ENCODE results near the gene KYNU.
"Not testable (repeated sequence)": the region's sequence is repeated elsewhere in the genome, so short reads cannot be mapped to it uniquely, and the experiment has no call there.

The KYNU gene

GRCh38 chr2:142948723-142949122 is 71.3 kb downstream of the KYNU start:
- H3K4me1 ChIP-seq (ENCODE audit: control insufficient read depth, insufficient read depth, low read length, poor library complexity, severe bottlenecking); H3K9me3 ChIP-seq (ENCODE audit: control insufficient read depth, low read length); H3K27me3 ChIP-seq (replicated peaks; ENCODE audit: control insufficient read depth, insufficient read depth, low read length, poor library complexity, severe bottlenecking); H3K36me3 ChIP-seq (ENCODE audit: control insufficient read depth, insufficient read depth, low read length); DNase-seq; H3K27ac ChIP-seq (ENCODE audit: insufficient read depth, low read length, poor library complexity, severe bottlenecking); H3K4me3 ChIP-seq (ENCODE audit: insufficient read depth, low read depth, low read length, poor library complexity, severe bottlenecking): not testable (repeated sequence)

DNA sequence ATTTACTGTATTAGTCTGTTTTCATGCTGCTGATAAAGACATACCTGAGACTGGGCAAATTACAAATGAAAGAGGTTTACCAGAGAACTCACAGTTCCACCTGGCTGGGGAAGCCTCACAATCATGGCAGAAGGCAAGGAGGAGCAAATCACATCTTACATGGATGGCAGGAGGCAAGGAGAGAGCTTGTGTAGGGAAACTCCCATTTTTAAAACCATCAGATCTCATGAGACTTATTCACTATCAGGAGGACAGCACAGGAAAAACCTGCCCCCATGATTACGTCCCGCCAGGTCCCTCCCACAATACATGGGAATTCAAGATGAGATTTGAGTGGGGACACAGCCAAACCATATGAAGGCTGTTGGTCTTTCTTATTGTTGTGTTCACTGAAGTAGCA is 72.9 kb downstream of the KYNU start:
- DNase-seq; H3K36me3 ChIP-seq (ENCODE audit: control insufficient read depth, insufficient read depth, low read length); H3K27ac ChIP-seq (ENCODE audit: insufficient read depth, low read length, poor library complexity, severe bottlenecking); H3K27me3 ChIP-seq (replicated peaks; ENCODE audit: control insufficient read depth, insufficient read depth, low read length, poor library complexity, severe bottlenecking); H3K4me1 ChIP-seq (ENCODE audit: control insufficient read depth, insufficient read depth, low read length, poor library complexity, severe bottlenecking); H3K9me3 ChIP-seq (ENCODE audit: control insufficient read depth, low read length); H3K4me3 ChIP-seq (ENCODE audit: insufficient read depth, low read depth, low read length, poor library complexity, severe bottlenecking): not testable (repeated sequence)

- H3K9me3 ChIP-seq (ENCODE audit: control insufficient read depth, low read length): no peaks in the 10 kb centered on the region
- no peak overlapping the region for H3K27ac ChIP-seq (ENCODE audit: insufficient read depth, low read length, poor library complexity, severe bottlenecking)
- no peak for DNase-seq
- H3K36me3 ChIP-seq (ENCODE audit: control insufficient read depth, insufficient read depth, low read length): no peaks in the 10 kb centered on the region
- no peak overlapping the region for H3K4me3 ChIP-seq (ENCODE audit: insufficient read depth, low read depth, low read length, poor library complexity, severe bottlenecking)
- no peaks in the 10 kb centered on the region for H3K27me3 ChIP-seq (replicated peaks; ENCODE audit: control insufficient read depth, insufficient read depth, low read length, poor library complexity, severe bottlenecking)
- H3K4me1 ChIP-seq (ENCODE audit: control insufficient read depth, insufficient read depth, low read length, poor library complexity, severe bottlenecking): no peaks in the 10 kb centered on the region
Observed at GRCh38 chr2:142951190-142952007, 73.9 kb downstream of the KYNU start.

- no peaks in the 10 kb centered on the region for H3K9me3 ChIP-seq (ENCODE audit: control insufficient read depth, low read length)
- no peak for DNase-seq
- no peaks in the 10 kb centered on the region for H3K4me1 ChIP-seq (ENCODE audit: control insufficient read depth, insufficient read depth, low read length, poor library complexity, severe bottlenecking)
- H3K36me3 ChIP-seq (ENCODE audit: control insufficient read depth, insufficient read depth, low read length): no peaks in the 10 kb centered on the region
- no peak overlapping the region for H3K4me3 ChIP-seq (ENCODE audit: insufficient read depth, low read depth, low read length, poor library complexity, severe bottlenecking)
- no peaks in the 10 kb centered on the region for H3K27me3 ChIP-seq (replicated peaks; ENCODE audit: control insufficient read depth, insufficient read depth, low read length, poor library complexity, severe bottlenecking)
- H3K27ac ChIP-seq (ENCODE audit: insufficient read depth, low read length, poor library complexity, severe bottlenecking): no peak overlapping the region
Observed at GRCh38 chr2:142952018-142952417, 74.6 kb downstream of the KYNU start.

- Histone ChIP-seq H3K4me1 (ENCODE audit: control insufficient read depth, insufficient read depth, low read length, poor library complexity, severe bottlenecking) (no peaks in the 10 kb centered on the region), H3K27me3 (replicated peaks; ENCODE audit: control insufficient read depth, insufficient read depth, low read length, poor library complexity, severe bottlenecking) (no peaks in the 10 kb centered on the region), H3K9me3 (ENCODE audit: control insufficient read depth, low read length) (no peaks in the 10 kb centered on the region), H3K4me3 (ENCODE audit: insufficient read depth, low read depth, low read length, poor library complexity, severe bottlenecking) (no peak overlapping the region), H3K36me3 (ENCODE audit: control insufficient read depth, insufficient read depth, low read length) (no peaks in the 10 kb centered on the region), H3K27ac (ENCODE audit: insufficient read depth, low read length, poor library complexity, severe bottlenecking) (no peak overlapping the region)
- no peak for DNase-seq
Observed at GRCh38 chr2:142952793-142953494, 75.5 kb downstream of the KYNU start.

DNA sequence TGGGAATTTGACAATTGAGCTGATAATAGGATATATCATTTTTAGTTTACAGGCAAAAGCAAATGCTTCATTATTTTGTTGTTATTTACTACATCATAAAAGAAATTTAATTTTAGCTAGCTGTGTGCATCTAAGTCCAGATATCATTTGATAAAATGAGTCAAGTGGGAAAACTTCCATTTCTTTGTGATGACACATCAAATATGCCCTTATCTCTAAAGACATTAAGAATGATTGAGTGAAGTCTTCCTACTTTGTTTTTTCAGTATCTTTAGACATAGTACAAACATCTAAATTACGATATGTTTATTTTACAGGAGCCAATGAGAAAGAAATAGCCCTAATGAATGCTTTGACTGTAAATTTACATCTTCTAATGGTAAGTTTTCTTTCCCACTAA is 77.0 kb downstream of the KYNU start:
- Histone ChIP-seq H3K9me3 (ENCODE audit: control insufficient read depth, low read length) (no peaks in the 10 kb centered on the region), H3K4me3 (ENCODE audit: insufficient read depth, low read depth, low read length, poor library complexity, severe bottlenecking) (no peak overlapping the region), H3K27ac (ENCODE audit: insufficient read depth, low read length, poor library complexity, severe bottlenecking) (no peak overlapping the region), H3K36me3 (ENCODE audit: control insufficient read depth, insufficient read depth, low read length) (no peaks in the 10 kb centered on the region), H3K27me3 (replicated peaks; ENCODE audit: control insufficient read depth, insufficient read depth, low read length, poor library complexity, severe bottlenecking) (no peaks in the 10 kb centered on the region), H3K4me1 (ENCODE audit: control insufficient read depth, insufficient read depth, low read length, poor library complexity, severe bottlenecking) (no peaks in the 10 kb centered on the region)
- no peak for DNase-seq

- no peak for DNase-seq
- Histone ChIP-seq H3K9me3 (ENCODE audit: control insufficient read depth, low read length) (no peaks in the 10 kb centered on the region), H3K4me1 (ENCODE audit: control insufficient read depth, insufficient read depth, low read length, poor library complexity, severe bottlenecking) (no peaks in the 10 kb centered on the region), H3K4me3 (ENCODE audit: insufficient read depth, low read depth, low read length, poor library complexity, severe bottlenecking) (no peak overlapping the region), H3K27me3 (replicated peaks; ENCODE audit: control insufficient read depth, insufficient read depth, low read length, poor library complexity, severe bottlenecking) (no peaks in the 10 kb centered on the region), H3K36me3 (ENCODE audit: control insufficient read depth, insufficient read depth, low read length) (no peaks in the 10 kb centered on the region), H3K27ac (ENCODE audit: insufficient read depth, low read length, poor library complexity, severe bottlenecking) (no peak overlapping the region)
Observed at GRCh38 chr2:142957144-142957543, 79.7 kb downstream of the KYNU start.

GRCh38 chr2:142961202-142961601 is 83.7 kb downstream of the KYNU start:
- Histone ChIP-seq H3K4me1 (ENCODE audit: control insufficient read depth, insufficient read depth, low read length, poor library complexity, severe bottlenecking) (no peaks in the 10 kb centered on the region), H3K9me3 (ENCODE audit: control insufficient read depth, low read length) (no peaks in the 10 kb centered on the region), H3K36me3 (ENCODE audit: control insufficient read depth, insufficient read depth, low read length) (no peaks in the 10 kb centered on the region), H3K27ac (ENCODE audit: insufficient read depth, low read length, poor library complexity, severe bottlenecking) (no peak overlapping the region), H3K4me3 (ENCODE audit: insufficient read depth, low read depth, low read length, poor library complexity, severe bottlenecking) (no peak overlapping the region), H3K27me3 (replicated peaks; ENCODE audit: control insufficient read depth, insufficient read depth, low read length, poor library complexity, severe bottlenecking) (no peaks in the 10 kb centered on the region)
- DNase-seq: no peak

GRCh38 chr2:142965443-142965842 is 88.0 kb downstream of the KYNU start:
- Histone ChIP-seq H3K27ac (ENCODE audit: insufficient read depth, low read length, poor library complexity, severe bottlenecking) (no peak overlapping the region), H3K4me1 (ENCODE audit: control insufficient read depth, insufficient read depth, low read length, poor library complexity, severe bottlenecking) (no peaks in the 10 kb centered on the region), H3K36me3 (ENCODE audit: control insufficient read depth, insufficient read depth, low read length) (no peaks in the 10 kb centered on the region), H3K4me3 (ENCODE audit: insufficient read depth, low read depth, low read length, poor library complexity, severe bottlenecking) (no peak overlapping the region), H3K27me3 (replicated peaks; ENCODE audit: control insufficient read depth, insufficient read depth, low read length, poor library complexity, severe bottlenecking) (no peaks in the 10 kb centered on the region), H3K9me3 (ENCODE audit: control insufficient read depth, low read length) (no peaks in the 10 kb centered on the region)
- no peak for DNase-seq

GRCh38 chr2:142966284-142966683 is 88.8 kb downstream of the KYNU start:
- no peaks in the 10 kb centered on the region for H3K27me3 ChIP-seq (replicated peaks; ENCODE audit: control insufficient read depth, insufficient read depth, low read length, poor library complexity, severe bottlenecking)
- H3K27ac ChIP-seq (ENCODE audit: insufficient read depth, low read length, poor library complexity, severe bottlenecking): no peak overlapping the region
- no peak overlapping the region for H3K4me3 ChIP-seq (ENCODE audit: insufficient read depth, low read depth, low read length, poor library complexity, severe bottlenecking)
- H3K4me1 ChIP-seq (ENCODE audit: control insufficient read depth, insufficient read depth, low read length, poor library complexity, severe bottlenecking): no peaks in the 10 kb centered on the region
- DNase-seq: no peak
- H3K36me3 ChIP-seq (ENCODE audit: control insufficient read depth, insufficient read depth, low read length): no peaks in the 10 kb centered on the region
- no peaks in the 10 kb centered on the region for H3K9me3 ChIP-seq (ENCODE audit: control insufficient read depth, low read length)

Measured in effector memory CD4-positive, alpha-beta T cell (primary cell).